Fibroblast of lung (primary cell): Measurements from ENCODE around the gene PAX7.

ENCODE experiments used
- CTCF ChIP-seq, 2 donors: IDR thresholded peaks in 1 of 2; conservative IDR thresholded peaks in 1 of 2; 1 replicate in 1 of 2; 2 replicates in 1 of 2; pipeline ENCODE4 v1.5.1; 2011 to 2012; ENCODE audit warnings: low read length in 2 of 2, control low read depth in 1 of 2, inconsistent platforms in 1 of 2, low read depth in 1 of 2, mild to moderate bottlenecking in 1 of 2
- EZH2 ChIP-seq: IDR thresholded peaks from 2 replicates; pipeline ENCODE4 v1.5.1; 2012; ENCODE audit warnings: low read length, control low read depth, mild to moderate bottlenecking; ENCODE audit errors: missing control alignments

GRCh38 chr1:18661404-18662285 lies 31.0 kb downstream of the PAX7 start:
- TF ChIP-seq CTCF (conservative IDR thresholded peaks at IDR 0.05 in 1 of 2, IDR thresholded peaks at IDR 0.05 in 1 of 2; ENCODE audit: low read depth in 1 of 2, low read length in 2 of 2) (no peak), EZH2 (no peak)
